ENCODE measurements around the gene MINDY2.

The MINDY2 gene

DNA sequence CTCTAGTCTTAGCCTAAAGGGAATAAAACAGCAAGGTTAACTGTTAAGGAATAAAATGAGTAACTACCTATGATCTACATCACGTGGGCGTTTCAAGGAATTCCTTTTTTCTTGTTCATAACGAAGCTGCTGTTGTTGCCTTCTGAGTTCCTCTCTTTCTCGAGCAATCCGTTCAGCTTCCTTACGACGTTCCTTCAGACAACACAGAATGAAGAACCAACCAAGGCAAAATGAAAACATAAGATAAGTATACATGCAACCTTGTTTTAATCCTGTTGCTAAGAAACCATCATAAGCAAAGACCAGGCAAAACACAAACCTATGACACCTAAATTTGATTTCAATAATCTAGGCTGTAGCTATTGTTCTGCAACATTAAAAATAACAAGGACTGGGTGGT, 118.3 kb downstream of the MINDY2 start:
- no peak for DNase-seq

DNA sequence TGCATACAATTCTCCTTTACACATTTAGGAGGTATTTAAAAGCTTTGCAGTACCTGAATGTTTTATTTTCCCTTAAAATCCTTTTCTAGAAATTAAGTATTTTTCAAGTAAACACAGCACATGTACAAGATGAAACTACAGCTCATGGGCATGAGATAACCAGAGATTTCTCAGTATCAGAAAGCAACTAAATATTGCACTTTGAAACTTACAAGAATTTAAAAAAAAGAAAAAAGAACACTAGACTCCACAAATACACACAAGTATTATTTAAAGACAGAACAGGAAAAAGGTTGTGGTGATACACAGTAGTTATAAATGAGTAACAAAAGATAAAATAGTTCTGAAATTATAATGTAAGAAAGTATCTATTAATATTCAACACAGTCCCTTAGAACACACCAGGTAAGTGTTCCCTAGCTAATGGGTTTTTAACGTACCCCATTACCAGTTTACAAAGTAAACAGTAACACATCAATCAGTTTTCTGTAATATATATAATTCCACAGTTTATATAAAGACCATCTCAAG, 127.1 kb downstream of the MINDY2 start:
- no peak for DNase-seq

DNA sequence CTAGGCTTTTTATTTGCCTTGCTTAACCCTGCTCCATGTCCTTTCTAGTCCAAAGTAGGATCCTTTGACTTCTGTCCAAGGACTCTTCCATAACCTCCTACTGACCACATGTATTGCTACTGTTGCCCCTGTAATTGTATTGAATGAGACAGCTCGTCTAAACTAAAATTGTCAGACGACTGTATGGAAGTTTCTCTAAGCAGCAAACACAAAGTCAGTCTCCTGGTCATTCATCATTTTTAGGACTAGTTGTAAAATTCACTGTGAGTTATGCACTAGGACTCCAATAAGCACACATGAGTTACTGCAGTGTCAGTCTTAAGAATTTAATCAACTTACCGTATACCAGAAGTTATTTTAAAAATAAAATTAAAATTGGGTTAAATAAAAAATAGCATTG, 129.5 kb downstream of the MINDY2 start:
- no peak for DNase-seq

DNA sequence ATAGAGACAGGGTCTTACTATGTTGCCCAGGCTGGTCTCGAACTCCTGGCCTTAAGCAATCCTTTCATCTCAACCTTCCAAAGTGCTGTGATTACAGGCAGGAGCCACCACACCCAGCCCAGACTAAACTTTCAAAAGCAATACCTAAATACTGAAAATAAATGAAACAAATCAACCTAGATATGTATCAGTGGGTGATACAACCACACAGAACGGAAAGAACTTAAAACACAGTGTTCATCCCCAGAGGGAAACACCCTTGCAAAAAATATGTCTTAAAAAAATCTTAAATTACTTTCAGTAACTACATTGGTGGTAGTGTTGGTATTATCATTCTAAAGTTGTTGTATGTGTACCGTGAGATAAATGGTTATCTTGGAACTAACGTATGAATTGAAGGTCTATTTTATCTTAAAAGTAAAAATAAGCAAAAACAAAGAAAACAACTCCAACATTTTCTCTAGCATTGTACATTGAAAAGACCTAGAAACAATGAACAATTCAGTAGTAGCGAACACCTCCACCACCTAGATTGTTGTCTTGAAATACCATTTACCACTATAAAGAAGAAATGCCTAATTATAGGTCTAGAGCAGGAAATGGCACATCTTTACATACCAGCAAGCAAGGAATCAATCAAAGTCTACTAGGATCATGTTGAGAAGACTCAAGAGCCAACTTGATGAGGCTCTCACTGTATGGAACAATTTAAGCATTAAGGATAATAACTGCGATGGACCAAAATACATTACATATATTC, 137.6 kb downstream of the MINDY2 start:
- DNase-seq, result no peak

DNA sequence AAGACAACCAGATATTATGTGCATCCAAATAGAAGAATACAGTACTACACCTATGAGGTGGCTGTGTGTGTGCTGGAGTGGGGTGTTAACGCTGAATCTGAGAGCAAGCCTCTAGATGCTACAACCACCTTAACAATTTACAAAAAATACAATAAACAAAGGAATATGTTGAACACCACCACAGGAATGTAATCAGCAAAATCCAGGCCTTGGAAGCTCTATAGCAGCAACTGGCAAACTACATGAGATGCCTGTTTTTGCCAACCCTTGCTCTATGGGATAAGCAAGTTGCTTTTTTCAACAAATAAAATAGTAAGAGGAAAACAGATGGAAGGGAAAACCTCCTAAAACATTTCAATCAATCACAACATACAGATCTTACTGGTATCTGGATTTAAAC, 138.5 kb downstream of the MINDY2 start:
- no peak for DNase-seq

DNA sequence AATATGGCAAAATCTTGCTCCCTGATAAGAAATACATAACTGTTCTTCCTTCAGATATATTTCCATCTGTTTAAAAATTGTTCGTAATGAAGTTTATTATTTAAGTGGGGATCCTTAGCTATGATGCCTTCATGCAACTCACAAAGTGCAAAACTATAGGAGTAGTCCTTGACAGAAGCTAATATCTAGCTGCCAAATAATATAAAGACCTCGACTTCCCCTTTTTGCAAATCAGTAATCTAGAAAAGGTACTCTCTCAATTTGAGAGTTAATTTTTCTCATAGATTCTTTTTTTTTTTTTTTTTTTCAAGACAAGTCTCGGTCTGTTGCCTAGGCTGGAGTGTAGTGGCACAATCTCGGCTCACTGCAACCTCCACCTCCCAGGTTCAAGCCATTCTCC, 139.4 kb downstream of the MINDY2 start:
- no peak for DNase-seq
